ENCODE measurements around the gene GAPDHS. TPM values are rescaled to one million over a fixed set of nuclear protein-coding genes. Genes with fewer than 3 reads are reported as not detected.

The GAPDHS gene
- total RNA-seq, 1 donor from 2014 or later, result not detected

GRCh38 chr19:35529241-35530218 is 3.7 kb upstream of the GAPDHS start:
- intact Hi-C loops (cut with DNase I), result no loop called here
- DNase-seq (ENCODE audit: missing footprints) (no peak), ATAC-seq (no peak)

- ATAC-seq (no peak), DNase-seq (ENCODE audit: missing footprints) (no peak)
- intact Hi-C loops (cut with DNase I), result no loop called here
Measured at GRCh38 chr19:35531291-35531690, 2.0 kb upstream of the GAPDHS start.

- no peak for ATAC-seq
- no peak for DNase-seq (ENCODE audit: missing footprints)
- intact Hi-C loops (cut with DNase I), result no loop called here
Measured at GRCh38 chr19:35533822-35534392, 651 bp downstream of the GAPDHS start.

GRCh38 chr19:35534803-35535480 is 1.7 kb downstream of the GAPDHS start:
- DNase-seq (ENCODE audit: missing footprints), result no peak
- no peak for ATAC-seq
- intact Hi-C loops (cut with DNase I), result no loop called here

GRCh38 chr19:35539314-35539713 is 6.1 kb downstream of the GAPDHS start:
- ATAC-seq, result no peak
- intact Hi-C loops (cut with DNase I), result no loop called here
- no peak for DNase-seq (ENCODE audit: missing footprints)

- intact Hi-C loops (cut with DNase I), result no loop called here
- ATAC-seq (no peak), DNase-seq (ENCODE audit: missing footprints) (no peak)
Measured at GRCh38 chr19:35539850-35540249, 6.6 kb downstream of the GAPDHS start.

- no peak for ATAC-seq
- no peak for DNase-seq (ENCODE audit: missing footprints)
- intact Hi-C loops (cut with DNase I), result no loop called here
Measured at GRCh38 chr19:35540356-35540927, 7.2 kb downstream of the GAPDHS start.

- DNase-seq (ENCODE audit: missing footprints) (no peak), ATAC-seq (no peak)
- intact Hi-C loops (cut with DNase I), result no loop called here
Measured at GRCh38 chr19:35542209-35542608, 9.0 kb downstream of the GAPDHS start.

GRCh38 chr19:35543280-35544109 is 10.2 kb downstream of the GAPDHS start:
- no peak for ATAC-seq
- no peak for DNase-seq (ENCODE audit: missing footprints)
- intact Hi-C loops (cut with DNase I), result no loop called here

GRCh38 chr19:35544110-35544802 is 11.0 kb downstream of the GAPDHS start:
- ATAC-seq, result no peak

GRCh38 chr19:35545001-35545854 is 12.0 kb downstream of the GAPDHS start, which contains the start of gene TMEM147:
Gene TMEM147 (plus strand): TSS chr19:35545626. CDS start chr19:35545740, 114 bp downstream.
- peak; percentile 98 for ATAC-seq
- DNase-seq (ENCODE audit: missing footprints), result peak; percentile 98
- intact Hi-C loops (cut with DNase I), result loop anchor here (5.0 kb wide), 1 partner anchor 82 kb away; the partner anchor contains the start of gene RBM42

More at GRCh38 chr19:35544110-35544802, 11.0 kb downstream of the GAPDHS start:
- DNase-seq (ENCODE audit: missing footprints), result no peak
- intact Hi-C loops (cut with DNase I), result no loop called here

- intact Hi-C loops (cut with DNase I), result loop anchor here (5.0 kb wide), 1 partner anchor 81 kb away; the partner anchor contains the start of gene RBM42
- DNase-seq (ENCODE audit: missing footprints) (no peak), ATAC-seq (peak; percentile 37)
Measured at GRCh38 chr19:35545855-35546381, 12.7 kb downstream of the GAPDHS start.

GRCh38 chr19:35546532-35546931 is 13.3 kb downstream of the GAPDHS start:
- DNase-seq (ENCODE audit: missing footprints) (no peak), ATAC-seq (no peak)
- intact Hi-C loops (cut with DNase I), result loop anchor here (5.0 kb wide), 1 partner anchor 81 kb away; the partner anchor contains the start of gene RBM42

GRCh38 chr19:35549174-35549788 is 16.0 kb downstream of the GAPDHS start:
- no peak for DNase-seq (ENCODE audit: missing footprints)
- ATAC-seq, result no peak
- intact Hi-C loops (cut with DNase I), result loop anchor here (1.0 to 5.0 kb wide), 2 partner anchors 78 to 168 kb away; partner anchors contain the start of gene RBM42

GRCh38 chr19:35549879-35550523 is 16.7 kb downstream of the GAPDHS start:
- no peak for DNase-seq (ENCODE audit: missing footprints)
- intact Hi-C loops (cut with DNase I), result loop anchor here (1.0 to 5.0 kb wide), 2 partner anchors 77 to 167 kb away; partner anchors contain the start of gene RBM42

More at GRCh38 chr19:35549879-35550523, 16.7 kb downstream of the GAPDHS start:
- ATAC-seq, result no peak
